Prostate gland (tissue), 2 donors: ENCODE measurements around the gene GEMIN7.

Source experiments
- CTCF ChIP-seq, 4 experiments: fragments of 200-600 bp in 2 of 4; fragments of 450-650 bp in 2 of 4; sonication (generic) in 2 of 4; IDR thresholded peaks; 1 replicate in 3 of 4; 2 replicates in 1 of 4; pipeline ENCODE4 v1.5.1; 2016 to 2019; ENCODE audit warnings: antibody characterized with exemption in 4 of 4, mild to moderate bottlenecking in 2 of 4, moderate library complexity in 2 of 4
- POLR2A ChIP-seq: fragments of 450-650 bp; IDR thresholded peaks from one replicate; pipeline ENCODE4 v1.6.1; 2016; ENCODE audit warnings: antibody characterized with exemption, mild to moderate bottlenecking
- POLR2AphosphoS5 ChIP-seq: sonication (generic); formaldehyde crosslinking; IDR thresholded peaks from one replicate; pipeline ENCODE4 v1.6.1; 2017; ENCODE audit warnings: antibody characterized with exemption

- TF ChIP-seq CTCF (IDR thresholded peaks at IDR 0.05): no peak
- no peak for TF ChIP-seq POLR2A
- TF ChIP-seq POLR2AphosphoS5: no peak
Measured at GRCh38 chr19:45094707-45095106, 15.6 kb downstream of the GEMIN7 start.
